HCT116 (cell line): ENCODE data around the gene TRIL. TPM values are rescaled to one million over a fixed set of nuclear protein-coding genes. Genes with fewer than 3 reads are reported as not detected.

Source experiments
- ATAC-seq: fragments of 200-7000 bp; cut with Tn5 transposase; 2 replicates; pipeline ENCODE4 v1.9.1; 2020; ENCODE audit warnings: mild to moderate bottlenecking, moderate library complexity
- BruUV-seq: library from RNA; stranded (reverse); fragments of 400-500 nt; replicated peaks from 2 replicates; lab custom pipeline; 2021; lab: Mats Ljungman, UMichigan
- CTCF ChIA-PET: fragments of 300-600 bp; sonication (Branson Sonifier 250); formaldehyde crosslinking; loops from one replicate; lab custom pipeline; 2021; ENCODE audit warnings: antibody characterized with exemption; lab: Charles Lee
- POLR2A ChIA-PET: fragments of 300-600, 350-600 bp; sonication (Branson Sonifier 250); formaldehyde crosslinking; loops from one replicate; lab custom pipeline; 2021; ENCODE audit warnings: antibody characterized with exemption; lab: Charles Lee
- RAD21 ChIA-PET, 2 experiments: fragments of 300-600 bp; sonication (Branson Sonifier 250); formaldehyde crosslinking; loops; one replicate each; lab custom pipeline; 2023; ENCODE audit warnings: low total read pairs in 2 of 2; ENCODE audit not compliant: uncharacterized antibody in 2 of 2, unreplicated experiment in 2 of 2, low non-redundant PET in 1 of 2; lab: Charles Lee
- DNase-seq: peaks from one replicate; pipeline ENCODE4 v3.0.0-alpha.2; 2010; ENCODE audit warnings: low read depth, low spot score
- H2AFZ ChIP-seq: fragments of 200-600 bp; shearing (Covaris generic), sonication (generic); 2 replicates; pipeline ENCODE4 v1.6.1; 2017; ENCODE audit warnings: low read depth, mixed run types, mixed read lengths, antibody characterized with exemption, low read length; ENCODE audit not compliant: poor library complexity, severe bottlenecking
- H3K27ac ChIP-seq: 2 replicates; pipeline ENCODE4 v1.5.1; 2012; ENCODE audit warnings: low read depth, low read length
- H3K27me3 ChIP-seq: fragments of 200-600 bp; sonication (generic); 2 replicates; pipeline ENCODE4 v1.6.1; 2016; ENCODE audit warnings: mixed run types, low read length, mixed read lengths; ENCODE audit not compliant: insufficient read depth
- H3K36me3 ChIP-seq, 2 experiments: fragments of 200-500 bp in 1 of 2; fragments of 200-600 bp in 1 of 2; sonication (Bioruptor generic) in 1 of 2; sonication (generic) in 1 of 2; 2 replicates each; pipeline versions ENCODE4 v1.5.1 to v1.6.1; 2014 to 2016; ENCODE audit warnings: low read length in 2 of 2, inconsistent platforms in 1 of 2, mixed read lengths in 1 of 2, mixed run types in 1 of 2; ENCODE audit not compliant: insufficient read depth in 2 of 2, control insufficient read depth in 1 of 2
- H3K4me1 ChIP-seq, 2 experiments: fragments of 200-600 bp in 1 of 2; sonication (generic) in 1 of 2; 2 replicates each; pipeline versions ENCODE4 v1.5.1 to v1.6.1; 2012 to 2017; ENCODE audit warnings: low read length in 2 of 2, inconsistent platforms in 1 of 2, mild to moderate bottlenecking in 1 of 2, mixed read lengths in 1 of 2, mixed run types in 1 of 2, moderate library complexity in 1 of 2; ENCODE audit not compliant: insufficient read depth in 2 of 2, control insufficient read depth in 1 of 2
- H3K4me2 ChIP-seq: fragments of 200-600 bp; sonication (generic); 2 replicates; pipeline ENCODE4 v1.6.1; 2017; ENCODE audit warnings: mixed run types, low read length, mixed read lengths
- H3K4me3 ChIP-seq, 2 experiments: fragments of 200-600 bp in 1 of 2; sonication (generic) in 1 of 2; replicated peaks in 1 of 2; 2 replicates each; pipeline ENCODE4 v1.5.1; 2011 to 2016; ENCODE audit warnings: low read length in 2 of 2, control low read depth in 1 of 2, low read depth in 1 of 2, mild to moderate bottlenecking in 1 of 2, mixed read lengths in 1 of 2, mixed run types in 1 of 2
- H3K79me2 ChIP-seq: fragments of 200-600 bp; sonication (generic); 2 replicates; pipeline ENCODE4 v1.6.1; 2017; ENCODE audit warnings: mild to moderate bottlenecking, mixed run types, low read length, moderate library complexity, mixed read lengths; ENCODE audit not compliant: insufficient read depth
- H3K9ac ChIP-seq: fragments of 200-600 bp; sonication (generic); 2 replicates; pipeline ENCODE4 v1.6.1; 2016; ENCODE audit warnings: low read length, mixed read lengths
- H3K9me2 ChIP-seq: fragments of 200-600 bp; sonication (generic), shearing (Covaris generic); 2 replicates; pipeline ENCODE4 v1.6.1; 2017; ENCODE audit warnings: mixed run types, mild to moderate bottlenecking, moderate library complexity; ENCODE audit not compliant: insufficient read depth
- H3K9me3 ChIP-seq, 2 experiments: fragments of 200-500 bp in 1 of 2; fragments of 200-600 bp in 1 of 2; sonication (Bioruptor generic) in 1 of 2; sonication (generic) in 1 of 2; 2 replicates each; pipeline ENCODE4 v1.6.1; 2014 to 2017; ENCODE audit warnings: low read length in 2 of 2, mixed read lengths in 2 of 2, inconsistent platforms in 1 of 2, low read depth in 1 of 2, mild to moderate bottlenecking in 1 of 2, mixed run types in 1 of 2, moderate library complexity in 1 of 2; ENCODE audit not compliant: control insufficient read depth in 1 of 2, insufficient read depth in 1 of 2
- H4K20me1 ChIP-seq: fragments of 200-600 bp; sonication (generic), shearing (Covaris generic); 2 replicates; pipeline ENCODE4 v1.6.1; 2017; ENCODE audit warnings: mixed run types, mild to moderate bottlenecking, moderate library complexity; ENCODE audit not compliant: insufficient read depth
- ATF3 ChIP-seq: IDR thresholded peaks from 2 replicates; pipeline ENCODE4 v1.6.1; 2012
- CEBPB ChIP-seq: IDR thresholded peaks from 2 replicates; pipeline ENCODE4 v1.6.1; 2012; ENCODE audit warnings: low read depth
- CTCF ChIP-seq, 3 experiments: fragments of 200-600 bp in 1 of 3; sonication (generic) in 1 of 3; IDR thresholded peaks in 2 of 3; conservative IDR thresholded peaks in 1 of 3; 2 replicates each; pipeline ENCODE4 v1.5.1; 2012 to 2017; ENCODE audit warnings: low read depth in 2 of 3, low read length in 2 of 3, antibody characterized with exemption in 1 of 3, borderline replicate concordance in 1 of 3, control low read depth in 1 of 3, mild to moderate bottlenecking in 1 of 3, mixed read lengths in 1 of 3, mixed run types in 1 of 3, moderate library complexity in 1 of 3; ENCODE audit not compliant: insufficient read depth in 1 of 3
- FOSL1 ChIP-seq: IDR thresholded peaks from 2 replicates; pipeline ENCODE4 v1.6.1; 2012; ENCODE audit warnings: low read depth
- JUND ChIP-seq: IDR thresholded peaks from 2 replicates; pipeline ENCODE4 v1.6.1; 2012
- POLR2A ChIP-seq: IDR thresholded peaks from 2 replicates; pipeline ENCODE4 v1.7.0; 2011; ENCODE audit warnings: borderline replicate concordance; ENCODE audit not compliant: insufficient read depth, insufficient read length; ENCODE audit errors: extremely low read depth
- RAD21 ChIP-seq: IDR thresholded peaks from 2 replicates; pipeline ENCODE4 v1.6.1; 2012; ENCODE audit warnings: low read depth, mild to moderate bottlenecking
- REST ChIP-seq: IDR thresholded peaks from 2 replicates; pipeline ENCODE4 v1.6.1; 2012; ENCODE audit warnings: low read depth
- SP1 ChIP-seq: IDR thresholded peaks from 2 replicates; pipeline ENCODE4 v1.6.1; 2012; ENCODE audit warnings: low read depth
- SRF ChIP-seq: IDR thresholded peaks from 2 replicates; pipeline ENCODE4 v1.6.1; 2012; ENCODE audit warnings: low read depth
- TCF7L2 ChIP-seq: IDR thresholded peaks from 2 replicates; pipeline ENCODE4 v1.7.0; 2011; ENCODE audit warnings: borderline replicate concordance, inconsistent platforms; ENCODE audit not compliant: insufficient read depth, insufficient read length; ENCODE audit errors: extremely low read depth
- ZFX ChIP-seq: fragments of 450-650 bp; IDR thresholded peaks from 2 replicates; pipeline ENCODE4 v1.6.1; 2017
- ZNF274 ChIP-seq: fragments of 200-500 bp; sonication (Bioruptor generic); IDR thresholded peaks from 2 replicates; pipeline ENCODE4 v1.6.1; 2014; ENCODE audit warnings: mild to moderate bottlenecking, low read depth, low read length, inconsistent platforms
- intact Hi-C: fragments of 100-400 bp; cut with micrococcal nuclease; formaldehyde crosslinking; loops from 2 replicates; pipeline ENCODE4 v1.10.0; 2022
- total RNA-seq: library from RNA; stranded (reverse); gene quantifications from one replicate; pipeline ENCODE4 v1.2.1, GENCODE V29; 2021; ENCODE audit not compliant: unreplicated experiment
- TF ChIP-seq, protein P1 (sequence below): IDR thresholded peaks from 2 replicates; pipeline ENCODE4 v1.6.1; 2012

The TRIL gene
- total RNA-seq, 1 experiment from 2014 or later = not detected

DNA sequence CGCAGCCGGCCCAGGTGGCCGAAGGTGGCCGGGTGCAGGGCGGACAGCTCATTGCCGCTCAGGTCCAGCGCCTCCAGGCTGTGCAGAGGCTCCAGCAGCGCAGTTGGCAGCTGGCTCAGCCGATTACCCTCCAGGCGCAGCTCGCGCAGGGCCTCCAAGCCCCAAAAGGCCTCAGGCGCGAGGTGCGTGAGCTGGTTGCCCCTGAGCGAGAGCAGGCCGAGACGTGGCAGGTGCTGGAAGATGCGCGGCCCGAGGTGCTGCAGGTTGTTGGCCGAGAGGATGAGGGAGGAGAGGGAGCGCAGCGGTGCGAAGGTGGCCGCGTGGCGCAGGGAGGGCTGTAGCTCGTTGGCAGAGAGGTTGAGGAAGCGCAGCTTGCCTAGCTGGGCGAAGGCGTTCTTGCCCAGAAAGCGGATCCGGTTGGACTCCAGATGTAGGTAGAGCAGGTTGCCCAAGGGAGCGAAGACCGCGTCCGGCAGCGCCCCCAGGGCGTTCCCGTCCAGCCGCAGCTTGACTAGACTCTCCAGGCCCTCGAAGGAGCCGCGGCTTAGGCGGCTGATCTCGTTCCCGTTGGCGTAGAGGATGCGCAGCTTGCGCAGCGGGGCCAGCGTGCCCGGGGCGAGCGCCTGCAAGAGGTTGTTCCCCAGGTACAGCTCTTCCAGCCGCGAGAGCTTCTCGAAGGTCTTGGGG is 923 bp downstream of the TRIL start:
- ChIA-PET POLR2A (no interaction called here), RAD21 (no interaction called here), CTCF (interaction anchor here (1.0 to 1.5 kb wide), 2 partner anchors 16 to 149 kb away, joined by 3 to 7 read pairs; no protein-coding TSS in a partner anchor)
- Histone ChIP-seq H3K4me1 (no peaks in the 10 kb centered on the region), H3K27ac (no peak overlapping the region), H3K9me2 (no peaks in the 10 kb centered on the region), H3K36me3 (no peaks in the 10 kb centered on the region), H4K20me1 (no peaks in the 10 kb centered on the region), H3K4me2 (no peak overlapping the region), H3K9ac (no peak overlapping the region), H3K79me2 (no peaks in the 10 kb centered on the region), H3K4me3 (no peak overlapping the region), H2AFZ (no peak overlapping the region), H3K27me3 (no peaks in the 10 kb centered on the region; the same call in 1 of the 2 replicates), H3K9me3 (no peaks in the 10 kb centered on the region)
- no TSS peak for BruUV-seq
- ATAC-seq (no peak), DNase-seq (no peak)
- TF ChIP-seq POLR2A = no peak
- intact Hi-C loops = no loop called here

DNA sequence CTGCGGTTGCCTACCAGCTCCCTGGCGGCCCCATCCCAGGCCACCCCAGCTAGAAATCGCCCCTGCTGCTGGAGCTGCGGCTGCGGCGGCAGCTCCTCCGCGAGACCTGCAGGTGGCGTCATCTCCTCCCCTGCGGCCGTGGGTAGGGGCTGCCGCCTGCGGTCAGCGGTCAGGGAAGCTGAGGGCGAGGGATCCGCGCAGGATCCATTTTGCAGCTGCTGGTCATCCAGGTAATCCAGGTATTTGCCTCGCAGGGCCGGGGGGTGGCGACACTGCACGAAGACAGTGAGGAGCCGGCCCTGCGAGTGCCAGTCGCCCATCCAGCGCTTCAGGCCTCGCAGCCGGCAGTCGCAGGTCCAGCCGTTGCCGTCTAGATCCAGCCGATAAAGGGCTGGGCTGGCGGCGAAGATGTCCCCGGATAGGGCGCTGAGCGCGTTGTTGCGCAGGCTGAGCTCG is 1.5 kb downstream of the TRIL start:
- Histone ChIP-seq H3K9ac (no peak overlapping the region), H3K27ac (no peak overlapping the region), H3K9me3 (no peaks in the 10 kb centered on the region), H2AFZ (no peak overlapping the region), H3K79me2 (no peaks in the 10 kb centered on the region), H3K4me3 (no peak overlapping the region), H4K20me1 (no peaks in the 10 kb centered on the region), H3K4me1 (no peaks in the 10 kb centered on the region), H3K36me3 (no peaks in the 10 kb centered on the region), H3K9me2 (no peaks in the 10 kb centered on the region), H3K27me3 (no peaks in the 10 kb centered on the region; the same call in 1 of the 2 replicates), H3K4me2 (no peak overlapping the region)
- BruUV-seq = no TSS peak
- intact Hi-C loops = no loop called here
- RAD21 ChIA-PET = no interaction called here
- POLR2A ChIA-PET = no interaction called here
- TF ChIP-seq FOSL1 (no peak), CEBPB (no peak), CTCF (IDR thresholded peaks at IDR 0.05 in 2 of 3, conservative IDR thresholded peaks at IDR 0.05 in 1 of 3; ENCODE audit: borderline replicate concordance in 1 of 3, insufficient read depth in 1 of 3, low read depth in 2 of 3, low read length in 2 of 3) (0 out of 6 replicates have a peak, but pooled peaks of 1 of the 3 experiments have one; percentile 19), ATF3 (no peak), SP1 (no peak), RAD21 (peak; percentile 17; the same call in 1 of the 2 replicates), SRF (no peak), TCF7L2 (no peak), REST (no peak), JUND (no peak), ZFX (no peak), ZNF274 (no peak)
- TF ChIP-seq, protein P1, sequence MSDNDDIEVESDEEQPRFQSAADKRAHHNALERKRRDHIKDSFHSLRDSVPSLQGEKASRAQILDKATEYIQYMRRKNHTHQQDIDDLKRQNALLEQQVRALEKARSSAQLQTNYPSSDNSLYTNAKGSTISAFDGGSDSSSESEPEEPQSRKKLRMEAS = no peak
- DNase-seq (no peak), ATAC-seq (peak; percentile 22; the same call in 1 of the 2 replicates)
- CTCF ChIA-PET = interaction anchor here (0.7 to 1.5 kb wide), 4 partner anchors 16 to 150 kb away, joined by 3 to 7 read pairs (median 3); no protein-coding TSS in a partner anchor
